HG03175 (cell line): ENCODE measurements around the gene RASD1.

Experiments used
- ATAC-seq: cut with Tn5 transposase; IDR thresholded peaks from one replicate; pipeline ENCODE4 v1.9.1; 2021; ENCODE audit warnings: mild to moderate bottlenecking, moderate library complexity; ENCODE audit not compliant: unreplicated experiment

RASD1 gene

GRCh38 chr17:17496189-17497064 is at the start of gene RASD1:
Gene RASD1, minus strand, starts transcription at chr17:17496395. Its CDS starts 214 bp downstream, at chr17:17496181.
- peak; percentile 77 for ATAC-seq

- ATAC-seq = no peak
These were observed 49.8 kb upstream of the RASD1 start for GRCh38 chr17:17545984-17546383.

GRCh38 chr17:17545031-17545820 is 49.0 kb upstream of the RASD1 start:
- no peak for ATAC-seq

GRCh38 chr17:17542906-17543635 is 46.9 kb upstream of the RASD1 start:
- no peak for ATAC-seq

- no peak for ATAC-seq
These were observed 45.4 kb upstream of the RASD1 start for GRCh38 chr17:17541640-17542001.

- no peak for ATAC-seq
These were observed 44.9 kb upstream of the RASD1 start for GRCh38 chr17:17540935-17541639.

- ATAC-seq = no peak
These were observed 44.2 kb upstream of the RASD1 start for GRCh38 chr17:17540278-17540906.

- no peak for ATAC-seq
These were observed 43.4 kb upstream of the RASD1 start for GRCh38 chr17:17539591-17539990.

- no peak for ATAC-seq
These were observed 42.5 kb upstream of the RASD1 start for GRCh38 chr17:17538417-17539391.

- ATAC-seq = no peak
These were observed 41.3 kb upstream of the RASD1 start for GRCh38 chr17:17537311-17538099.

GRCh38 chr17:17536702-17537101 is 40.5 kb upstream of the RASD1 start:
- no peak for ATAC-seq

- no peak for ATAC-seq
These were observed 39.8 kb upstream of the RASD1 start for GRCh38 chr17:17535957-17536356.

- ATAC-seq = no peak
These were observed 37.8 kb upstream of the RASD1 start for GRCh38 chr17:17533901-17534441.

GRCh38 chr17:17532991-17533390 is 36.8 kb upstream of the RASD1 start:
- ATAC-seq = no peak

GRCh38 chr17:17531156-17531555 is 35.0 kb upstream of the RASD1 start:
- no peak for ATAC-seq

- ATAC-seq = no peak
These were observed 32.8 kb upstream of the RASD1 start for GRCh38 chr17:17528696-17529652.

GRCh38 chr17:17527956-17528500 is 31.8 kb upstream of the RASD1 start:
- ATAC-seq = no peak
